ENCODE data around the gene SYNE1.
"Not testable (repeated sequence)": the region's sequence is repeated elsewhere in the genome, so short reads cannot be mapped to it uniquely, and the experiment has no call there.

SYNE1 gene

GRCh38 chr6:152423216-152424103 lies 213.7 kb downstream of the SYNE1 start:
- no peak for TF ChIP-seq ZNF274 (IDR thresholded peaks at IDR 0.05; ENCODE audit: low read depth, low read length)
- H3K4me3 ChIP-seq (ENCODE audit: low read length): no peak overlapping the region

- H3K4me3 ChIP-seq (ENCODE audit: low read length): not testable (repeated sequence)
These were observed 215.7 kb downstream of the SYNE1 start for GRCh38 chr6:152421496-152421895.

DNA sequence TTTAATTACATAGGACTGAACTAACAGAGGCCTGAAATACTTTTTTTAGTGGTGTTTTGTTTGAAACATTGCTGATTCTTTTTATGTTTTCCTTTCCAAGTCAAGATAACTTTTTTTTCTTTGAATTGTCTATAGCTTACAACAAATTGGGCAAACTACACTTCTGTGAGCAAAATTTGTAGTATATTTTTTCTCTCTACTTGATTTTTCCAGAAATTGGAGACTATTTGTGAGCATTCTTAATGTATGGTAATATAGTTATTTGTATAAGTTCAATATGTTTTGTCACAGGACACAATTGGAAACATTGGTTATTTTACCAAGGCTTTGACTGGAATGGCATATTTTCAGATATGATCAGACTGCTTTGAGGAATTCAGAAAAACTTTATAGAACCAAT lies 216.5 kb downstream of the SYNE1 start:
- H3K4me3 ChIP-seq (ENCODE audit: low read length): no peak overlapping the region
- TF ChIP-seq ZNF274 (IDR thresholded peaks at IDR 0.05; ENCODE audit: low read depth, low read length): no peak

- no peak overlapping the region for H3K4me3 ChIP-seq (ENCODE audit: low read length)
- no peak for TF ChIP-seq ZNF274 (IDR thresholded peaks at IDR 0.05; ENCODE audit: low read depth, low read length)
These were observed 218.6 kb downstream of the SYNE1 start for GRCh38 chr6:152418551-152418950.

GRCh38 chr6:152416652-152417051 lies 220.5 kb downstream of the SYNE1 start:
- TF ChIP-seq ZNF274 (IDR thresholded peaks at IDR 0.05; ENCODE audit: low read depth, low read length): no peak
- H3K4me3 ChIP-seq (ENCODE audit: low read length): no peak overlapping the region

DNA sequence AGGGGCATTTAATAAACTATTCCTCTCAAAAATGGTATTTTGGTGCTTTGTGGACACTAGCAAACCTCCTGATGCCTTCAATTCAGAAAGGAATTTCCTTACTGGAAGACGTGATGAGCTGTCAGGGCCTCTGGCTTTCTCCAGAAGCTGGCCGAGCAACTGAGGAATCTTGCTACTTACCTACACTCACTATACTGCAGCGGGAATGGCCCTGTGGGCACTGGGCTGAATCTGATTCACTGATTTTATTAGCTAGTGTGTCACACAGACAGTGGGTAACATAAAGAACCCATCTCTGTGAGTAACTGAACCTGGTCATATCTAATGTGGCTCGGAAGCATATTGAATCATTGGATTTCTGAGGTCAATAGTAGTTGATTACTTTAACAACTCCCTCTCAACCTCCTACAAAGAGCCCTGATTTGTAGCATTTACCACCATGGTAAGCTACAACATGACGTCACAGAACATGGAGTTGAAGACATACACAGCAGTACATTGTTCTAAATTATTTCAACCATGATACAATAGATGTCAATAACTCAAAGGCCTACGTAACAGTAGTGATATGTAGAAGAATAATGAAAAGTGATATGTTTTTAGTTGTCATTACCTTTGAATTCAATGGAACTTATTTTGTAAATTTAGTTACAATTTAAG lies 232.1 kb downstream of the SYNE1 start:
- TF ChIP-seq ZNF274 (IDR thresholded peaks at IDR 0.05; ENCODE audit: low read depth, low read length): no peak
- no peak overlapping the region for H3K4me3 ChIP-seq (ENCODE audit: low read length)

GRCh38 chr6:152404086-152404857 lies 232.9 kb downstream of the SYNE1 start:
- H3K4me3 ChIP-seq (ENCODE audit: low read length): no peak overlapping the region
- no peak for TF ChIP-seq ZNF274 (IDR thresholded peaks at IDR 0.05; ENCODE audit: low read depth, low read length)

GRCh38 chr6:152402791-152403190 lies 234.4 kb downstream of the SYNE1 start:
- H3K4me3 ChIP-seq (ENCODE audit: low read length): no peak overlapping the region
- TF ChIP-seq ZNF274 (IDR thresholded peaks at IDR 0.05; ENCODE audit: low read depth, low read length): no peak

DNA sequence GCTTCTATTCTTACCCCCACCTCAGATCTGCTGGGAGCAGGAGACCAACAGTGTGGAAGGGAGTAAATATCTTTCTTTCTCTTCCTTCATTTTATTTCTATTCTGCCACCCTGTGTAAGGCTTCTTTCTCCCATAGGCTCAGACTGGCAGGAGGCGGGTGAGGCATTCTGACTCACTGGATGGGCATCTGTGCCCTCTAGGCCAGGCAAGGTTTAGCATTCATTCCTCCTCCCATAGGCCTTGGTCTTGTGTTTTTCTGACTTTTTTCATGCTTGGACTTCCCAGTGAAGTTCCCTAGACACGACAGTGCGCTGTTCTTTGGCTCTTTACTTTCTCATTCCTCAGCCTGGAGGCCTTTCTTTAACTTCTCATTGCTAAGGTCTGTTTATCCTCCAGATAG lies 235.2 kb downstream of the SYNE1 start:
- TF ChIP-seq ZNF274 (IDR thresholded peaks at IDR 0.05; ENCODE audit: low read depth, low read length): no peak
- H3K4me3 ChIP-seq (ENCODE audit: low read length): no peak overlapping the region

GRCh38 chr6:152399399-152399798 lies 237.8 kb downstream of the SYNE1 start:
- no peak for TF ChIP-seq ZNF274 (IDR thresholded peaks at IDR 0.05; ENCODE audit: low read depth, low read length)
- H3K4me3 ChIP-seq (ENCODE audit: low read length): no peak overlapping the region

GRCh38 chr6:152398993-152399392 lies 238.2 kb downstream of the SYNE1 start:
- H3K4me3 ChIP-seq (ENCODE audit: low read length): no peak overlapping the region
- TF ChIP-seq ZNF274 (IDR thresholded peaks at IDR 0.05; ENCODE audit: low read depth, low read length): no peak

GRCh38 chr6:152398316-152398715 lies 238.8 kb downstream of the SYNE1 start:
- no peak overlapping the region for H3K4me3 ChIP-seq (ENCODE audit: low read length)
- no peak for TF ChIP-seq ZNF274 (IDR thresholded peaks at IDR 0.05; ENCODE audit: low read depth, low read length)

DNA sequence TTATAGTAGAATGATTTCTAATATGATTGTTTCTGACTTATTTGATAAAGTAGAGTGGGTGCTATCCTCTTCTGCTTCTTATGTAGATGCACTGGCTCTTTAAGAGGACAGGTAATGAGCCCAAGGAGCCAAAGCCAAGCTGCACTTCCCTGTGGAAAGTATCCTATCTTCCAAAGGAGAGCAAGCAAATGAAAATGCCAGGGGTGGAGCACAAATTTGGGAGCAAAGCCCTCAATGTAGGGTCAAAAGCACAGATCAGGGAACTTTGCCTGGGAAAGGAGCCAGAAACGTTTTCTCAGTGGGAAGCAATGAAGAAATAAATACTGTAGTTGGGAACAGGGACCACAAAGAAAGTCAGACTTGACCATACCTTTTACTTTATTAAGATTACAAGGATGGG lies 242.9 kb downstream of the SYNE1 start:
- TF ChIP-seq ZNF274 (IDR thresholded peaks at IDR 0.05; ENCODE audit: low read depth, low read length): no peak
- H3K4me3 ChIP-seq (ENCODE audit: low read length): no peak overlapping the region

- H3K4me3 ChIP-seq (ENCODE audit: low read length): no peak overlapping the region
- no peak for TF ChIP-seq ZNF274 (IDR thresholded peaks at IDR 0.05; ENCODE audit: low read depth, low read length)
These were observed 245.8 kb downstream of the SYNE1 start for GRCh38 chr6:152391179-152391880.

Data from GM08714 (cell line).